Suprapubic skin (tissue), 4 donors: ENCODE data around the gene GRIN2A. TPM values are rescaled to one million over a fixed set of nuclear protein-coding genes. Genes with fewer than 3 reads are reported as not detected.

Experiments used
- DNase-seq, 2 donors: peaks; one replicate each; pipeline ENCODE4 v3.0.0-alpha.2; 2019; ENCODE audit warnings: low spot score in 2 of 2
- H3K27ac ChIP-seq: fragments of 200-600 bp; sonication (generic); one replicate; pipeline ENCODE4 v1.5.1; 2019
- H3K27me3 ChIP-seq: fragments of 200-600 bp; sonication (generic); one replicate; pipeline ENCODE4 v1.5.1; 2019
- H3K36me3 ChIP-seq: fragments of 200-600 bp; sonication (generic); one replicate; pipeline ENCODE4 v1.5.1; 2019
- H3K4me1 ChIP-seq: fragments of 200-600 bp; sonication (generic); one replicate; pipeline ENCODE4 v1.5.1; 2019
- H3K4me3 ChIP-seq: fragments of 200-600 bp; sonication (generic); one replicate; pipeline ENCODE4 v1.5.1; 2019; ENCODE audit warnings: mild to moderate bottlenecking
- H3K9me3 ChIP-seq: fragments of 200-600 bp; sonication (generic); one replicate; pipeline ENCODE4 v1.5.1; 2019
- CTCF ChIP-seq, 2 donors: fragments of 200-600 bp in 1 of 2; fragments of 450-650 bp in 1 of 2; sonication (generic) in 1 of 2; IDR thresholded peaks; one replicate each; pipeline ENCODE4 v1.5.1; 2016 to 2019; ENCODE audit warnings: antibody characterized with exemption in 2 of 2, mild to moderate bottlenecking in 1 of 2, moderate library complexity in 1 of 2
- EP300 ChIP-seq: sonication (generic); formaldehyde crosslinking; IDR thresholded peaks from one replicate; pipeline ENCODE4 v1.6.1; 2017; ENCODE audit warnings: antibody characterized with exemption
- POLR2A ChIP-seq, 2 donors: fragments of 450-650 bp; IDR thresholded peaks; one replicate each; pipeline ENCODE4 v1.6.1; 2017; ENCODE audit warnings: antibody characterized with exemption in 2 of 2, mild to moderate bottlenecking in 2 of 2, moderate library complexity in 2 of 2
- POLR2AphosphoS5 ChIP-seq, 3 donors: sonication (generic); formaldehyde crosslinking; IDR thresholded peaks; one replicate each; pipeline ENCODE4 v1.6.1; 2017; ENCODE audit warnings: antibody characterized with exemption in 3 of 3
- WGBS: methylation state at CpG from one replicate; pipeline ENCODE4 v1.1.5; 2018; 5-methylcytosine and 5-hydroxymethylcytosine counted together
- total RNA-seq, 4 donors: library from RNA; depleted of rRNA; stranded (reverse); fragments of >200 nt; gene quantifications; one replicate each; pipeline ENCODE4 v1.1.0, GENCODE V29; 2016

Gene GRIN2A
- total RNA-seq, 4 donors from 2014 or later, result 0.08 to 5.4 (median 1.3) TPM

GRCh38 chr16:10123141-10123540, 59.1 kb downstream of the GRIN2A start:
- TF ChIP-seq EP300 (no peak), POLR2AphosphoS5 (IDR thresholded peaks at IDR 0.05) (no peak), POLR2A (IDR thresholded peaks at IDR 0.05) (no peak), CTCF (IDR thresholded peaks at IDR 0.05) (no peak)
- no peak overlapping the region for H3K27ac ChIP-seq
- H3K4me3 ChIP-seq, result no peak overlapping the region
- peaks cover 9% of the 10 kb centered on the region for H3K27me3 ChIP-seq
- WGBS, result 59% methylated on average over 5 of the region's 5 CpGs
- no peaks in the 10 kb centered on the region for H3K36me3 ChIP-seq
- H3K4me1 ChIP-seq, result peaks cover 5% of the 10 kb centered on the region
- DNase-seq, result no peak
- H3K9me3 ChIP-seq, result no peaks in the 10 kb centered on the region

GRCh38 chr16:10122546-10122945, 59.7 kb downstream of the GRIN2A start:
- H3K4me3 ChIP-seq, result no peak overlapping the region

GRCh38 chr16:10121897-10122425, 60.3 kb downstream of the GRIN2A start:
- no peak overlapping the region for H3K27ac ChIP-seq

More at GRCh38 chr16:10122546-10122945, 59.7 kb downstream of the GRIN2A start:
- Histone ChIP-seq H3K4me1 (peaks cover 5% of the 10 kb centered on the region), H3K9me3 (no peaks in the 10 kb centered on the region), H3K27me3 (peaks cover 9% of the 10 kb centered on the region), H3K36me3 (no peaks in the 10 kb centered on the region), H3K27ac (no peak overlapping the region)
- TF ChIP-seq POLR2A (IDR thresholded peaks at IDR 0.05), result no peak
- TF ChIP-seq POLR2AphosphoS5 (IDR thresholded peaks at IDR 0.05), result no peak
- TF ChIP-seq EP300, result no peak
- no peak for TF ChIP-seq CTCF (IDR thresholded peaks at IDR 0.05)
- 16% methylated on average over 6 of the region's 6 CpGs for WGBS
- DNase-seq, result no peak

GRCh38 chr16:10121491-10121890, 60.7 kb downstream of the GRIN2A start:
- Histone ChIP-seq H3K4me3 (no peak overlapping the region), H3K4me1 (peaks cover 5% of the 10 kb centered on the region), H3K36me3 (no peaks in the 10 kb centered on the region), H3K9me3 (no peaks in the 10 kb centered on the region), H3K27ac (no peak overlapping the region), H3K27me3 (peaks cover 9% of the 10 kb centered on the region)
- no peak for DNase-seq
- 16% methylated on average over 2 of the region's 2 CpGs for WGBS
- no peak for TF ChIP-seq POLR2AphosphoS5 (IDR thresholded peaks at IDR 0.05)
- TF ChIP-seq EP300, result no peak
- TF ChIP-seq CTCF (IDR thresholded peaks at IDR 0.05), result no peak
- TF ChIP-seq POLR2A (IDR thresholded peaks at IDR 0.05), result no peak

More at GRCh38 chr16:10121897-10122425, 60.3 kb downstream of the GRIN2A start:
- Histone ChIP-seq H3K9me3 (no peaks in the 10 kb centered on the region), H3K27me3 (peaks cover 9% of the 10 kb centered on the region), H3K4me1 (peaks cover 5% of the 10 kb centered on the region), H3K36me3 (no peaks in the 10 kb centered on the region), H3K4me3 (no peak overlapping the region)
- no peak for DNase-seq
- WGBS, result 43% methylated on average over 5 of the region's 5 CpGs
- no peak for TF ChIP-seq POLR2AphosphoS5 (IDR thresholded peaks at IDR 0.05)
- TF ChIP-seq CTCF (IDR thresholded peaks at IDR 0.05), result no peak
- TF ChIP-seq EP300, result no peak
- TF ChIP-seq POLR2A (IDR thresholded peaks at IDR 0.05), result no peak

GRCh38 chr16:10120953-10121352, 61.3 kb downstream of the GRIN2A start:
- H3K4me1 ChIP-seq, result peaks cover 5% of the 10 kb centered on the region
- H3K9me3 ChIP-seq, result no peaks in the 10 kb centered on the region
- DNase-seq, result no peak
- no peaks in the 10 kb centered on the region for H3K36me3 ChIP-seq
- WGBS, result 73% methylated on average over 4 of the region's 4 CpGs
- no peak overlapping the region for H3K27ac ChIP-seq
- H3K27me3 ChIP-seq, result peaks cover 9% of the 10 kb centered on the region
- no peak for TF ChIP-seq POLR2AphosphoS5 (IDR thresholded peaks at IDR 0.05)
- TF ChIP-seq EP300, result no peak
- no peak for TF ChIP-seq POLR2A (IDR thresholded peaks at IDR 0.05)
- TF ChIP-seq CTCF (IDR thresholded peaks at IDR 0.05), result no peak
- no peak overlapping the region for H3K4me3 ChIP-seq
